ENCODE measurements around the gene HMGCL.
"Not testable (repeated sequence)": the region's sequence is repeated elsewhere in the genome, so short reads cannot be mapped to it uniquely, and the experiment has no call there.

Gene HMGCL

DNA sequence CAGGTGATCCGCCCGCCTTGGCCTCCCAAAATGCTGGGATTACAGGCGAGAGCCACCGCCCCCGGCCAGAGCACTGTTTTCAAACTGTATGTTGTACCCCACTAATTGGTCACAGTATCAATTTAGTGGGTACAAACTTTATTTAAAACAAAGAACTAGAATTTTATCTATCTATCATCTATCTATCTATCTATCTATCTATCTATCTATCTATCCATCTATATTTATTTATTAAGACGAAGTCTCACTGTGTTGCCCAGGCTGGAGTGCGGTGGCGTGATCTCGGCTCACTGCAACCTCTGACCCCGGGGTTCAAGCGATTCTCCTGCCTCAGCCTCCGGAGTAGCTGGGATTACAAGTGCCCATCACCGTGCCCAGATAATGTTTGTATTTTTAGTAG is 1.4 kb upstream of the HMGCL start:
- not testable (repeated sequence) for DNase-seq (ENCODE audit: low read depth)

DNA sequence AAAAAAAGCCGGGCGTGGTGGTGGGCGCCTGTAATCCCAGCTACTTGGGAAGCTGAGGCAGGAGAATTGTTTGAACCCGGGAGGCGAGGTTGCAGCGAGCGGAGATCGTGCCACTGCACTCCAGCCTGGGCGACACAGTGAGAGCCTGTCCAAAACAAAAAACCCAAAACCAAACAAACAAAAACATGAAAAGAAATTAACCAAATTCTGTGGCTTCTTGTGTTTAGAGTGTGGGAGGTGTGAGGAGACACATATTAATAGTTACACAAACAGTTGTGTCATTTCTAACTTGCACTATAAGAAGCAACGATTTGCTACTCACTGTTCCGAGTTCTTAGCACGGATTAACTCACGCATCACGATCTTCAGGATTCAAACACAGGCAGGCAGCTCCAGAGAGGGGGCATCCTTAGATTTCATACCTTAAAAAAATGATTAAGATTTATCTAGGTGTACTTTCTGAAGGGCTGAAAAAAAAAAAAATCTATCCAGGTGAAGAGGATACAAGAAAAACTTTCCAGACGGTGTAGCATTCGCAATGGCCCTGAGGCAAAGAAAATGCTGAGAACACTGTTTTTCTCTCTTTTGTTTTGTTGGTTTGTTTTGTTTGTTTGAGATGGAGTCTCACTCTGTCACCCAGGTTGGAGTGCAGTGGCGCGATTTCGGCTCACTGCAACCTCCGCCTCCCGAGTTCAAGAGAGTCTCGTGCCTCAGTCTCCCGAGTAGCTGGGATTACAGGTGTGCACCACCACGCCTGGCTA is 713 bp upstream of the HMGCL start:
- no peak for DNase-seq (ENCODE audit: low read depth)

DNA sequence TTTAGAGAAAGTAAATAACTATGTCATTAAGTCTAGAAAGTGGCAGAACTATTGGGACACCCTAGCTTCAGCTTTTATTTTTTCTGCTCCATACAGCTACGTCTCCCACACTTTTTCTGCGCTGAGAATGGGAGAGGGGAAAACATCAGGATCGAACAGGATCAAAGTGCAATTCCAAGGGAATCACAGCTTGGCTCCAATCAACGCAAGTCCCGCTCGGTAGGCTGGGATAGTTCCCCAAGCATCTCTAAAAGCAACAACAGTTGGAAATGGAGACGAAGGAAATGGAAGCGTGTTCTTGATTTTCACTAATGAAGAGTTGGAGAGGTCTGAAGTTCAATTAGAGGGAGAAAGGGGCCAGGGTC is 536 bp downstream of the HMGCL start:
- DNase-seq (ENCODE audit: low read depth) = no peak

DNA sequence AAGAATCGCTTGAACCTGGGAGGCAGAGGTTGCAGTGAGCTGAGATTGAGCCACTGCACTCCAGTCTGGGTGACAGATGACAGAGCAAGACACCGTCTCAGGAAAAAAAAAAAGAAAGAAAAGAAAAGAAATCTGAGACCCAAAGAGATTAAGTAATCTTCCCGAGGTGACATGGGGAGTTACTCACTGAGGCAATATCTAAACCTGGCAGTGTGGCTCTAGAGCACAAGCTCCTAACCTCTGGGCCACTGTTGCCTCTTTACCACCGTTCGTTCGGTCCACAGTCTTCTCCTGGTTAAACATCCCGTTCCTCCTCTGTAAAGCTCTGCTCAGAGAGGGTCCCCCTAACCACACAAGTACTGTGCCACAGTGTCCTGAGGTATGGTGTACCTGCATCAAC is 1.5 kb downstream of the HMGCL start:
- DNase-seq (ENCODE audit: low read depth) = no peak

DNA sequence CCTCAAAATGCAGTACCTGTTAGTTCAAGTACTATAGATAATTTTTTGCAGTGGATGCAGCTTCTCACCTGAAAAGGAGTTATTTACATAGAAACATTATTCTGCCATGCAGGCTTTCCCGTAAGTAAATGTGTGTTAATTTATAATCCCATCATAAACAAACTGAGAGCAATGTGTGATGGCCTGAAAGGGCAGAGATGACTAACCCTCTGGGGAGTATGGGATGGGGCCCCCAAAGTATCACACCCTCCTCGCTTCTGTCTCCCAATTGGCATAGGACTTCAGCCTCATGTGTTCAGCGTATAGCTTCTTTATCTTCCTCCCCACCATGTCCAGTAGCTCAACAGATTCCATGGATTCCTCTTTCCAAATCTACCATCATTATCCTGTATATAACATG is 7.6 kb downstream of the HMGCL start:
- no peak for DNase-seq (ENCODE audit: low read depth)

DNA sequence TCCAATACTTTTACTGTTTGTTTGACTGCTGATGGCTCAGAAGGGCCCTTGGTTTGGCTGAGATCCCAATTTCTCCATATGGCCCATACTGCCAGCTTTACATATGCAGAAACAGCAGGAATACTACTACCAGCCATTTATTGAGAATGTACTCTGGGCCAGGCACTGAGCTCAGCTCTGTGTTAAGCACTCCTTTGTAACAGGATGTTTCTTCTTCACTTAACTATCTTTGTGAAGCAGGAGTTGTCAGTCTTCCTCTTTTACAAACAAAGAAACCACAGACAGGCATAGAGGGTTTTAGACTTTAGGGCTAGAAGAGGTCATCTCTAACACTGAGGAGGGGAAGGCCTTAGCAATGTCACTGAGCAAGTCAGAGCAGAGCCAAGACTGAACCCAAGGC is 8.3 kb downstream of the HMGCL start:
- no peak for DNase-seq (ENCODE audit: low read depth)

DNA sequence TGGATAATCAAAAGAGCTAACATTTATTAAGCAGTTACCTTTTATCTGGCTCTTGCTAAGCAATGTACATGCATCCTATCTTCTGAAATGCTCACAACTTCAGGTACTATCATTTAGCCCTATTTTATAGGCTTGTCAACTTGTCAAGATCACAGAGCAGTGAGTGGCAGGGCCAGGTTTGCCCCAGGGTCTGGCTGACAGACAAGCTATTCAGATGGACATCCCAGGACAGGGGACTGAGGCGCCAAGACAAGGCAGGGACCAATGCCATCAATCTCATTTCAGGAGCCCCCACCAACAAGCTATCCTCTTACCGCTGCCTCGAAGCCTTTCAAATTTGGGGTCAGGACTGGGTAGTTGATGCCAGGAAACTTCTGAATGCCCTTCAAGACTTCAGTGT is 8.9 kb downstream of the HMGCL start:
- DNase-seq (ENCODE audit: low read depth) = no peak

DNA sequence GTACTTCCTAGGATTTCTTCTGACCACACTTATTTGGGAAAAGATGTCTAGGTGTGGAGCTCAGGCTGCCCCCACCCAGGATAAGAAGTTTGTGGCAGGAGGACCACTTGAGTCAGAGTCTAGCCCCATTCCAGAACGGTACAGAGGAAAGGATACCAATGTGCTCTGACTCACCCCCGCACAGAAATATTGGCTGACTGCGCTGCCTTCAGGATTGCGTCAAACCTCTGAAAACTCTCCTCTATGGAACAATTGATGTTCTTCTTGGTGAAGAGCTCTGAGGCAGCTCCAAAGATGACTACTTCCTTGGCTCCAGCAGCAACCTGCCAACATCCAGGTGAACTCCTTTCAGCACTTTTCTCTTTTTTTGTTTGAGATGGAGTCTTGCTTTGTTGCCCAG is 11.2 kb downstream of the HMGCL start:
- DNase-seq (ENCODE audit: low read depth) = no peak

DNA sequence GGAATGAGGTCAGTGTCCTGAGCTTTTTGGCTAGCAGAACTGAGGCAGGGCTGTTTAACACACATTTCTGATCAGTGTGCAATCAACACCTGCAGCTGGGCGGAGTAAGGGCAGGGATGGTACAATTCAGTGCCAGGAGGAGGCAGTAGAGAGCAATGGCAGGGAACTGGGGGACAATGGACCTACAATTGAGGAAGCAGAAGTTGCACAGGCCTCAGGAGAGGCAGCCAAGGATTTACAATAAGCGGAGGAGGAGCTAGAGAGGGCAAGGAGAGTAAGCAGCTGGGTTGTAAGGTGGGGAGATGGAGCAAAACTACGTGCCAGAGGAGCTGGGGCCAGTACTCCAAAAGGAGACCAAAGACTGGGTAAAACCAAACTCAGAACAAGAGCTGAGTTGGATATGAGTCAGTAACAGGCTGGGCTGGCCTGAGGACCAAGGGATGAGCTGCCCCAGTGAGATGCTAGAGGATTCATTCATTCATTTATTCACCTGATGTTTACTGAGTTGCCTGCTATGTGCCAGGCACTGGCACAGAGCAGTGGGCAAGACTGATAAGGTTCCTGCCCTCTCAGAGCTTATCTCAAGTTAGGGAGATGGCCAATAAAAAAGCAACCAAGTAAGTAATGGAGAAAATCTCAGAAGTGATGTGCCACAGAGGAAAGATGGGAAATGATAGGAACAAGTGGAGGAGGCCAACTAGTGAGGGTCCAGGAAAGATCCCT is 14.2 kb downstream of the HMGCL start:
- DNase-seq (ENCODE audit: low read depth) = no peak

DNA sequence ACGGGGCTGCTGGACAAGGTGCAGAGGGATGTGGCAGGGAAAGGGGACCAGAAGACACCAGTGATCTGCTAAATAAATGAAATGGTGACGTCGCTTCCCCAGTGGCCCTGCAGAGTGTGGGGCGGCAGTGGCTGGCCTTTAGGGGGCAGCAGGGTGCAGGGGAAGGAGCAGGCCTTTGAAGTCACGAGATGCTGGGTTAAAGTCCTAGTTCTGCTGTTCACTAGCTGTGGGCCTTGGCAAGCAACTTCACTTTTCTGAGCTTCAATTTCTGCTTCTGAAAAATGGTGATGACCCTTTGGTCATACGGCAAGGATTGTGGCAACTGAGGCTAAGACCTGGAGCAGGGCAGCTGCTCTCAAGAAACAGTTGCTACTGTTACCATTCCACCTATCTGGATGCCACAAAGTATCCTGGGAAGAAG is 15.5 kb downstream of the HMGCL start:
- DNase-seq (ENCODE audit: low read depth) = no peak

DNA sequence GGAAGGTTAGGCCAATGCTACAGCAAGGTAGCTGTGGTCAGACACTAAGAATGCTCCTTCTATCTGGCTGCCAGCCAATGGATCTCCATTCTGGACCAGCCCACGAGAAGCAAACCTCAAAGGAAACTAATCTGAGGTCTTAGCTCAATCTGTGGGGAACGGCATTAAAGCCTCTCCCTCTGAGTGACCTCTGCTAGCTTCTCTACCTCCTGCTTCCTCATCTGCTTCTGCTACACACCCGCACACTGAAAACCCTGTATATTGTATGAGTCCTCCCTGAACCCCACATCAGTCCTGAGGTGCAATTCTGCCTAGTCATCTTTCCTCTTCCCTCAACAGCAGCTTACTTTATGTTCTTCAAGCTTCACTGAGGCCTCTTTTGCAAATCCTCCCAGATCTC is 17.8 kb downstream of the HMGCL start:
- DNase-seq (ENCODE audit: low read depth) = no peak

DNA sequence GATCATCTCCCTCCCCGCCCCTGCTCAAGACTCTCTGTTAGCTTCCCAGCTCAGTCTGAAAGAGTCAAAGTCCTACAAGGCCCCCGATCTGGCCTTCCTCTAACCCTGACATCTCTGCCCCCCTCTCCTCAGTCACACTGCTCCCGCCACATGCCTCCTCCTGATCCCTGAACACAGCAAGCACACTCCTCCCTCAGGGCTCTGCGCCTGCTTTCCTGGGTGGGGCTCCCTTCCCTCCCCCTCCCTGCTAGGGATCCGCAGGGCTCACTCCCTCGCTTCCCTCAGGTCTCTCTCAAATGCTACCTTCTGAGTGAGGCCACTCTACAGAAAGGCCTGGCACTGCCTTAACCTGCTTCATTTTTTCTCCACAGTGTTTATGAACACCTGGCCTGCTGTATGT is 18.9 kb downstream of the HMGCL start:
- DNase-seq (ENCODE audit: low read depth) = no peak

DNA sequence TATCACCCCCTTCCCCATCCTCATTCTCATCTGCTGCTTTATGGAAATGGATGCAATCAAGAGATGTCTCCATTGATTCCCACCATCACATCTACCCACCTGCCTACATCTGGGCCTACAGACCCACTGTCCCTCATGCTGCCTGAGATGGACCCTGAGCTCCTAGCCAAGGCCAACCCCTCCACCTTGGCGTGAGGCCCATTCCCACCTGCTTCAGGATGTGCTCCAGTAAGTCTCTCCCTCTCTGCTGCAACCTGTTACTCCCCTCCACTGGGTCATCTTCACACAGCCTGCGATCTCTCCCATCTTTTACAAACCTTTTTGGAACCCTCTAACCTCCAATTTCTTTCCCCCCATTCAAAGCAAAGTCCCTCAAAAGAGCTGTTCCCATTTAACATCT is 20.2 kb downstream of the HMGCL start:
- DNase-seq (ENCODE audit: low read depth) = no peak

DNA sequence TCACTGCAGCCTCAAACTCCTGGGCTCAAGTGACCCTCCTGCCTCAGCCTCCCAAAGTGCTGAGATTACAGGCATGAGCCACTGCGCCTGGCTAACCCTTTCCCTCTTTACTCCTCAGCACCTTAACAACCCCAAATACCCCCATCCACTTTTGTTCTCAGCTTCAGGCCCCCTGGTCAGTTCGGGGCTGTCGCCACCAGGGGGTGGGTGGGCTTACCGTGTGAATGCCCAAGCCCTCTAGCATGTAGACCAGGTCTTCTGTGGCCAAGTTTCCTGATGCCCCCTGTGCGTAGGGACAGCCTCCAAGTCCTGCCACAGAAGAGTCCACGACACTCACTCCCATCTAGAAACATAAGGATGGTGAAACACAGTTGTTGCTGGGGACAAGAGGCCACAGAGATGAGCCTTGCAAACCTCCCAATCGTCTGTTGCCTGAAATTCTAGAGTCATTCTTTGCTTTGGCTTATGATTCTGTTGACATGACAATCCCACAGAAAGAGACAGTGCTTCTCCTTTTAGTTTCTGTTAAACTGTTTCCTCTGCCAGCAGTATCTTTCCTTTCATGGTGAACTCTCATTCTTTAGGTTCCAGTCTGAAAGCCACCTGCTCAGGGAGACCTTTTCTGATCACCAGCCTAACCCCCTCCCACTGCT is 20.9 kb downstream of the HMGCL start:
- DNase-seq (ENCODE audit: low read depth) = no peak

DNA sequence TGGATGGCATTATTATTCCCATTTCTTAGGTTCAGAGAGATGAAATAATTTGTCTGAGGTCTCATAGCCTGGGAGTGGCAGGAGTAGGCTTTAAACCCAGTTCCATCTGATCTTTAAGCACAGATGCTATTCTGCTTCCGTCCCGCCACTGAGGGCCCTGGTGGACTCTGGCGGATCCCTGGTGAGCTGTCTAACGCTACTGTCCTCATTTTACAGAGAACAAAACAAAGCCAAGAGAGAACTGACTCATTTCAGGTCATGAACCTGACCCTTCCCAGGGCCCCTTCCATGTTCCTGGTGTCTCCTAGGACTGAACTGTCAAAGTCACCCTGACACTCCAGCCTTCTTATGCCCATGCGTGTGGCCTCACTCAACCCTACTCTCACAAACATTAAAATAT is 21.6 kb downstream of the HMGCL start:
- no peak for DNase-seq (ENCODE audit: low read depth)

DNA sequence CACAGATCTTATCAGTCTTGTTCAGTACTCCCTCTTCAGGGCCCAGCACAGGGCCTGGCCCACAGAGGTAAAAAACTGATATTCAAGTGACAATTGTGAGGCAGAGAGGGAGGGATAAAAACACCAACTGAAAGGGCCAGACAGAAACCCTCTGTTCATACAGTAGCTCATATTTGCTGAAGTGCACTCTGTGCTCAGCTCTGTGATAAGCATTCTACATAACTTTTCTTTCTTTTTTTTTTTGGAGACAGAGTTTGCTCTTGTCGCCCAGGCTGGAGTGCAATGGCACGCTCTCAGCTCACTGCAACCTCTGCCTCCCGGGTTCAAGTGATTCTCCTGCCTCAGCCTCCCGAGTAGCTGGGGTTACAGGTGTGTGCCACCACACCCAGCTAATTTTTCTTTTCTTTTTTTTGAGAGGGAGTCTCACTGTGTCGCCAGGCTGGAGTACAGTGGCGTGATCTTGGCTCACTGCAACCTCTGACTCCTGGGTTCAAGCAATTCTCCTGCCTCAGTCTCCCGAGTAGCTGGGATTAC is 22.4 kb downstream of the HMGCL start:
- DNase-seq (ENCODE audit: low read depth) = not testable (repeated sequence)

DNA sequence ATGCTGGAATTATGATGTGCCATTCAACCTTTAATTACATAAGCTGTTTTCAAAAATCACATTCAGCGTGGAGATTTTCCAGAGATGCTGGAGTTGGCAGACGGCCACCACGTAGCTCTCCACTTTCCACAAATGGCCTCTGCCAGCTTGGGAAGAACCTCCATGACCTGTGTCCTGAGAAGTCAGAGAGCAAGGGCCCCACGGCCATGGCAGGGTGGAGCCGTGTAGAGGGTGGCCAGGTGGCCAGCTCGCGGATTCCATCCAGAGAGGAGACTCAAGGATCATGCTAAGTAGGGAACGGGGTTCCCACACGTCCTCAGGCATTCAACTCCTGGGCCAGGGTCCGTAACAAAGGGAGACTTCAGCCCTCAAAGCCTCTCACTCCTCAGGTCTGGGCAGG is 23.4 kb downstream of the HMGCL start:
- DNase-seq (ENCODE audit: low read depth) = no peak

DNA sequence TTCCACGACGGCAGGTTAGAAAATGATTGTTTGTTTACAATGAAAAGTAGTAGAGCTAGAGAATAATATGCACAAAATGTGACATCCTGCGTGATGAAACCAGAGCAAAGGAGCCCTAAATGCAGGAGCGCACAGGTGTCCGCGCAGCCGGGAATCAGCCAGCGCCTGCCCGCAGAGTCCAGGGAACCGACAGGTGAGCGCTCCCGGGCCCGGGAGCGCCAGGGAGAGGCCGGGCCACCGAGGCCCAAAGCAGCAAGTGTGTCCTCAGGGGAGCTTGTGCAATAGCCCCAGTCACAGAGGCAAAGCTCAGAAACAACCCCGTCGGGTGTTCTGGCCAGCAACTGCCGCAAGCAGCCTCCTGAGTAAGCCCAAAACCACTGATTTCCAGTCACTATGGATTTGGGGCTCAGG is 23.9 kb downstream of the HMGCL start:
- DNase-seq (ENCODE audit: low read depth) = no peak

DNA sequence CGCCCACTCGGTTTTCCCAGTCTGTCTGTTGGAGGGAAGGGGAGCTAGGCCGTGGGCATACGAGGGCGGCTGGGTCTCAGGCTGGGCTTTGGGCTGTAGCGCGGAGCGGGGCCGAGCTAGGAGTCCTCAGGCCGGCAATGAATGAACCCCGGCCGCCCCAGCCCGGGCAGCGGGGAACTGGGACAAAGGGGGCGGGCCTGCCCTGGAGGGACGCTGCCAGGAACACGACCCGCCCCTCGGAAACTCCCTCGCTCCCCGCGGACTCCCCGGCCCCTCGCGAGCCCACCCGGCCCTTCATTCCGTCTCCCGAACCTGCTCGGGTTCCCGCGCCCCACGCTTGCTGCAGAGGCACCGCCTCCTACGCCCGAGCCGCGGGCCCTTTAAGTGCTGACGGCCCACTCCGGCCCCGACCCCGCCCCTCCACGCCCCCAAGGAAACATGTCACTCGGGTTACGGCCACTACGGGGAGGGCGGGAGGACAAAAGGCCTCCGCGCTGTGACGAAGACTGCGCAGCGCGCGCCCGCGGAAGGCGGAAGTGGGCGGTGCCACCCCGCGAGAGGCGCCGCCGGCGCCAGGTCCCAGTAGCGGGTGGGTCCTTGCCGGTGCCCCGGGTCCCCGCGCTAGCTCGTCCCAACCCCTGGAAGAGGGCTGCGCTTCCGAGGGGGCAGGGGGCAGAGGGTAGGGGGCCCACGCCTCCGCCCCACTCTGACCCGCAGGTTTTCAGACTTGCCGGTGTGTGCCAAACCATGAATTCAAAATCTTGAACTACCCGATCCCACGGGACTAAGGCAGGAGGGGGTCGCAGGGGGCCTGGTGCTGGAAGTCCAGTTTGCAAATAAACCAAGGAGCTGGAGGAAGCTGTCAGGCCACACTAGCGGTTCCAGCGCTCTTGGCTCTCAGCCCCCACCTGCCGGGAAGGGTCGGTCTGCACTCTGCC is 24.6 kb downstream of the HMGCL start, which contains the start of gene GALE:
TSS of gene GALE (minus strand) at position 355 of the 938 bp plus-strand sequence. CDS start 1,747 bp downstream, outside the sequence.
- peak; percentile 87 for DNase-seq (ENCODE audit: low read depth)

DNA sequence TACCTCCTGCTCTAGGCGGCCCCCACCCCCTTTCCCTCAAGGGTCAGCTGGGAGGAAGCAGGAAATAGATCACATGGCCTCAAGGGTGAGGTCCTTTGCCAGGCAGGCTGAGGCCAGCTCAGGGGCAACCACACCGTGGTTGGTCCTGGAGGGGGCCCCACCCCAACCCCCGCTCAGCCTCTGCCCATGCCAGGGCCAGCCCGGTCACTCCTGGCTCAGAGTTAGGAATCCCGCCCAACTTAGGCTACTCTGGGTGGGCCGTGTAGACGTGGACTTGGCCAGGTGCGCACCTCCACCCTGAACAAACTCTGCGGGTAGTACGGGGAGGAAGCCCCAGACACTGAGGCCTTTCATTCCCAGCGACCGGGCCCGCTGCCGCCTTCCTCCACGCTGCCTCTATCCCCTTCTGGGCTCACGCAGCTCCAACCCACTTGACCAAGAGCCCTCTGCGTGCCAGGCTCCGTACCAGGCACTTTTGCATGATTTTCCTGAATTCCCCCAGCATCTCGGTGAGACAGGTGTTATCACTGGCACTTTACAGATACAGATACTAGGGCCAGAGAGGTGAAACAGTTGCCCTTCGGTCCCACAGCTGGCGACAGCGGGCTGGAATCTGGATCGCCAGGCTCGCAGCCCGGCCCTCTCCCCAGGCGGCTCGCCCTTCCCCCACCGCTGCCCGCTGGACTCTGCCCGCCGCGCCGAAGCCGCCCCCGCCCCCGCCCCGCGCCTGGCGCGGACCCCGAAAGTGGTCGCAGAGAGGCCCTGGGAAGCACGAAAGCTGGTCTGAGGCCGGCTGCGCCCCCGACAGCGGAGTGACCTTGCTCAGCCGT is 25.4 kb downstream of the HMGCL start:
- no peak for DNase-seq (ENCODE audit: low read depth)

DNA sequence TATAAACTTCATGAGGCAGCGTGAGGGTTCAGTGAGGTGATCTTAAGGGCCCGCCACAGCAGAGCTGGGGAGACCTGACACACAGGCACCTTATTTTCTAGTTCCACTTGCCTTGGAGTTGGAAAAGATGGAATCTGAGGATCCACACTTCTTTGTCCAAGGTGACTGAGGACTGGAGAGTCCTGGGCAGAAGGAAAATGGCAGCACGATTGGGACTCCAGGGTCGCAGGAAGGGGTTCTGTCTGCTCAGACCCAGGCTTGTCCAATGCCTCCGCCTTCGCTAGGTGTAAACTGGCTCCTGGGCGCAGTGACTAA is 26.0 kb downstream of the HMGCL start:
- DNase-seq (ENCODE audit: low read depth) = no peak
